GM04503 (cell line): Measurements from ENCODE around the gene ANO1.
"Not testable (repeated sequence)": the region's sequence is repeated elsewhere in the genome, so short reads cannot be mapped to it uniquely, and the experiment has no call there.

Source experiments
- DNase-seq: peaks from one replicate; pipeline ENCODE4 v3.0.0-alpha.2; 2012; ENCODE audit warnings: low read depth

The ANO1 gene

DNA sequence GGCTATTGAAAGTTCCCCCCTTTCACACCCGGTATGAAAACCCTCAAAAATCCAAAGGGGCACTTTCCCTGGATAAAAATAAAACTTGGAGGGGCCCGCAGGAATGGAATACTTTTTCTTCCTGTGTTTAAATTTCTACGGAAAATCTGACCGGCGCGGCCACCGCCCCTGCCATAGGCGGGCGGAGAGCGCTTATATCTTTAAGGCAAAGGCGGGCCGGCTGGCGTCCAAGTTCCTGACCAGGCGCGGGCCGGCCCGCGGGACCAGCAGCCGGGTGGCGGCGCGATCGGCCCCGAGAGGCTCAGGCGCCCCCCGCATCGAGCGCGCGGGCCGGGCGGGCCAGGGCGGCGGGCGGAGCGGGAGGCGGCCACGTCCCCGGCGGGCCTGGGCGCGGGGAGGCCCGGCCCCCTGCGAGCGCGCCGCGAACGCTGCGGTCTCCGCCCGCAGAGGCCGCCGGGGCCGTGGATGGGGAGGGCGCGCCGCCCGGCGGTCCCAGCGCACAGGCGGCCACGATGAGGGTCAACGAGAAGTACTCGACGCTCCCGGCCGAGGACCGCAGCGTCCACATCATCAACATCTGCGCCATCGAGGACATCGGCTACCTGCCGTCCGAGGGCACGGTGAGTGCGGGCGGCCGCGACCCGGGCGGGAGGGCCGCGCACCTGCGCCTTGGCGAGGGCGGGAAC is at the start of gene ANO1:
Gene ANO1, plus strand, starts transcription at position 223 of the 686 bp plus-strand sequence. Its CDS starts 290 bp downstream, at position 513.
- DNase-seq = no peak

GRCh38 chr11:70029115-70029860 is 48.8 kb upstream of the ANO1 start:
- DNase-seq = no peak

DNA sequence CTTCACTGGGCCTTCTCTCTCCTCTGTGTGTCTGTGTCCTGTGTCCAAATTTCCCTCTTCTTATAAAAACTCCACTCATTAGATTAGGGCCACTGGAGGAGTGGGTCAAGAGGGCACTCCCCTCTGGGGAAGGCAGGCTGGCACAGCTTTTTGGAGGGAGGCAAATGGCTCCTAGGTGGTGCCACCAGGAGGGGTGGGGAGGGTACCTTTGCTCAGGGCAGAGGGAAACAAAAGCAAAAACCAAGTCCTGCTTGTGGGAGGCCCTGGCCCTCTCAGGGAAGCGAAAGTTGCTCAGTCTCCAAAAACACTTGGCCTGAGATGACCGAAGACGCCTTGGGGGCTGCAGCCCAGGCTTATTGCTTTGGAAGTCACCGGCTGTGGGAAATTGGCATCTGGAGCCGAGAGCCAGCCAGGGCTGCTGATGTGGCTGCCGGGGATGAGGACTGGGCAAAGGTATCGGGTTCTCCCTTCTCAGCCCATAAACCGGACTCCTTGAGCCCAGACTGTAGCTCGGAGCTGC is 48.2 kb upstream of the ANO1 start:
- no peak for DNase-seq

GRCh38 chr11:70030412-70030811 is 47.7 kb upstream of the ANO1 start:
- no peak for DNase-seq

GRCh38 chr11:70031631-70032469 is 46.3 kb upstream of the ANO1 start:
- DNase-seq = no peak

DNA sequence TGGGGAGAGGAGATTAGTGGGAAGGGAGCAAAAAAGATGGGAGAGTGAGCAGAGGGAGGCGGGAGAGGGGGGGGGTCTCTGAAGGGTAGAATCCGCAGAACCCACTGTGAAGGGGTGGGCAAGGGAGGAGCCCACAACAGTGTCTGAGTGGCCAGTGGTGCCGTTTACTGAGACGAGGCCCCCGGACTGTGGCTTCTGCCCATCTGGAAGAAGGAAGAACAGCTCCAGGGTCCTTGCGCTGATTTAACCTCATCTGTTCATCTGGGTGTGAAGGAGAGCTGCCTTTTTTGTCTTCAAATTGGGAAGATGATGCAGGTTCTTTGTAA is 45.7 kb upstream of the ANO1 start:
- DNase-seq = no peak

- DNase-seq = no peak
These were observed 45.0 kb upstream of the ANO1 start for GRCh38 chr11:70032943-70033710.

DNA sequence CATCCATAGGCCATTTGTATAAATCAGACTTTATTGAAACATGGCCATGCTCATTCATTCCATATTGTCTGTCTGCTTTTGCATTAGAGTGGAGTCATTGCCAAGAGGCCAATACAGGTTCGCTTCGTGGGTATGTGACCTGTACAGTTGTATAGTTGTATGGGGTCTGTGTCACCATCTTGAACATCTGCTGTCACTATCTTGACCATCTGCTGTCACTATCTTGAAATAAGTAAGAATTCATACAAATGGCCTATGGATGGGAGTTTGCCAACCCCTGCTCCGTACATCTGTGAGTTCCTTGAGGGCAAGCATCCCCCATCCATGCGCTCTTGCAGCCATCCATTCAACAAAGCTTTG is 44.4 kb upstream of the ANO1 start:
- no peak for DNase-seq

- DNase-seq = no peak
These were observed 43.3 kb upstream of the ANO1 start for GRCh38 chr11:70034740-70035365.

- DNase-seq = not testable (repeated sequence)
These were observed 42.5 kb upstream of the ANO1 start for GRCh38 chr11:70035665-70036064.

- DNase-seq = no peak
These were observed 40.9 kb upstream of the ANO1 start for GRCh38 chr11:70036971-70037882.

DNA sequence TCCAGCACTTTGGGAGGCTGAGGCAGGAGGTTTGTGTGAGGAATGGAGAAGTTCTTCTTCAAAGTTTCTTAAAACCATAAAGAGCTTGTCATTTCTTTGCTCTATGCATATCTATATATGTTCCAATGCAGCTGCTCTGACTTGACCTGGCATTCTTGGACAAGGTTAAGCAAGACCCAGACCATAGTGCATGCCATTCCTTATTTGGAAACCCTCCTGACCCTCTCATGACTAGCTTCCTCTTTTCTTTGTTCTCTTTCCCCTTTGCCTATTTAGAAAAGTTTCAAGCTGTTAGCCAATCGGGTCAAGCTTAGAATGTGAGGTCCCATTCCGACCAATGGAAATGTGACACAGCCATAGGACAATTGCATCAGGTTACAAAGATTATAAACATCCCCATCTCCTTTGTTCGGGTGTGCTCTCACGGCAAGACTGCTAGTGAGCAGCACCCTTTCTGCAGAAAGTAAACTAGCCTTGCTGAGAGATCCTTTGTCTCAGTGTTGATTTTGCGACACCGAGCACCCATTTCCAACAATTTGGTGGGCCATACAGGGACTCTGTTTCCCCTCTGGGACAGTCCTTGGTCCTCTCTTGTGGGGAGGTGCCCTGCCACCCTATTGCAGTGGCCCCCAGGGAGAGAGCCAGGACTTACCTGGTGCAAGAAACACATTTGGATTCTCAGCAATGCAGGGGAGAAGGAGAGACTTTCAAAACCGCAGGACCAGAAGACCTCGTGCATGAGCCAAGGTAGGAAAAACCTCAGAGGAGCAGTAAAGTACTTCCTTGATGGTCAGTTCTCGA is 39.9 kb upstream of the ANO1 start:
- DNase-seq = no peak

- no peak for DNase-seq
These were observed 37.7 kb upstream of the ANO1 start for GRCh38 chr11:70040452-70040851.

DNA sequence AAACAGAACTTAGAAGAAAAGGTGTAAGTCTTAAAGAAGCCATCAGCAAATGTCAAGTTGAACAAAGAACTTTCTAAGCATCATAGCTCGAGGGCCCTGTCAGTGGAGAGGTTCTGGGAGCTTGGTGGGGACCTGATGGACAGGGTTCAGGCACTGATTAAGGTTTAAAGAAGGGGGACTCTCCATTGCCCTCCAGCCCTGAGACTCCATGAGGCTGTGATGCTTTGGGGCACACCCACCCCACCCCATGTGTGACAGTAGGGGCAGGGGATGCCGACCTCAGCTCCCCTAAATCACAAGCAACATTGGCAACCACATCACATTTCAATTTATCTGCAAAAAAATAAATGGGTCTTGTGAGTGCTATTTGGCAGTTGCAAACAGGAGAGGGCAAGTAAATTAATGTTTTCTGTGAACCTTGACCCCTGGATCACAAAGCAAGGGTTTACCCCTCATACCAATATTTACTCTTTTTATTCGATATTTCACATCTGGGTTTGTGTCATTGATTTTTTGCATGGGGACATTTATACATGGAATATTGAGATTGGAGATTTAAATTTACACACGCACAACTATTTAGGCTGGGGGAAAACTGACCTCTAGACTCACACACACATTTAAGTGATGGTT is 37.1 kb upstream of the ANO1 start:
- DNase-seq = no peak

- no peak for DNase-seq
These were observed 34.6 kb upstream of the ANO1 start for GRCh38 chr11:70043482-70043881.

DNA sequence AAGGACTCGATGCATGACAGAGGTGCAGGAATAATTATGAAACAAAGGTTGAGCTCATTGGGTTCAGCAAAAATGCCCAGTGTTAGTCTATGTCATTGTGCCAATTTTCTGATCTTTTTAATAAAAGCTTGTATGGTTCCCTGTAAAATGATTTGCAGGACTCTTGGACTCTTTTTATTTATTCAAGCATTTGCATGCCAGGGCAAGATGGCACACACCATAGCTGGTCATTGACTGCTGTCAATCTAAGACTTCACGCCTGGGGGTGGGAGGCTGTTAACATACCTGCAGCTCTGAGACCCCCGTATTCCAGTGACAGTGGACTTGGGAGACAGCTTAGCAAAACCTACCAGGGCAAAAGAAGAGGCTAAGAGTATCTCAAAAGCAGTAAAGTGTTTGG is 32.0 kb upstream of the ANO1 start:
- no peak for DNase-seq

DNA sequence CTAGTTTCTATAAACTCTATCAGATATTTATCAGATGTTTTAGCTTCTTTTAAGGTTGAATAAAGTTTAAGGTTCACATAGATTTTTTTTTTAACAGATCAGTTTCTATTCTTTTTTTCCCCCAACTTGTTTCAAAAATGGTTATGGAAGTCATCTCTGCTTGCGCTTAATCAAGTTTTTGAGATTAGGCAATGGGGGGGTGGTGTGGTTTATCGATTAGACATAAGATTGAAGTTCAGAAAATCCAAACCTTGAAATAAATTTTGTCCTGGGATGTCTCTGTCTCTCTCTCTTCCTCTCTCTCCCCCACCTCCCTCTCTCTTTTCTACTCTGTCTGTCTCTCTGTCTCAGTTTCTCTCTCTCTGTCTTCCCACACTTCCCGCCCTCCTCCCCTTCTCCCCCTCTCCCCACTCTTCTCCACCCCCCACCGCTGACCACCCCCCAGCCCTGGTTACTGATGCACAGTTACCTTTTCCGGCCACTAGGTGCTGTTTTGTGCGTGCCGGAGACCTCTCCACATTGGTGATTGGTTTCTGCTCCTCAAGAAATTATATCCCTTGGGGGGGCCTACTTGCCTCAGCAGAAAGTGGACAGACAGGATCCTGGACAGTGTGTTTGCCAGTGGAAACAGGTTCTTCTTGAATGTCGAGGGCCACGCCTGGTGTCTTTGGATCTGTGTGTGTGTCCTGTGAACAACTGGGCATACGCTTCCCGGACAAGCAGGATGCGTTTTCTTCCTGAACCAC is 29.7 kb upstream of the ANO1 start:
- DNase-seq = no peak

GRCh38 chr11:70049045-70049444 is 29.1 kb upstream of the ANO1 start:
- no peak for DNase-seq
